ENCODE results near the gene MFSD6. TPM values are rescaled to one million over a fixed set of nuclear protein-coding genes. Genes with fewer than 3 reads are reported as not detected.

Gene MFSD6
- total RNA-seq, 1 donor from 2014 or later = 15.1 TPM

DNA sequence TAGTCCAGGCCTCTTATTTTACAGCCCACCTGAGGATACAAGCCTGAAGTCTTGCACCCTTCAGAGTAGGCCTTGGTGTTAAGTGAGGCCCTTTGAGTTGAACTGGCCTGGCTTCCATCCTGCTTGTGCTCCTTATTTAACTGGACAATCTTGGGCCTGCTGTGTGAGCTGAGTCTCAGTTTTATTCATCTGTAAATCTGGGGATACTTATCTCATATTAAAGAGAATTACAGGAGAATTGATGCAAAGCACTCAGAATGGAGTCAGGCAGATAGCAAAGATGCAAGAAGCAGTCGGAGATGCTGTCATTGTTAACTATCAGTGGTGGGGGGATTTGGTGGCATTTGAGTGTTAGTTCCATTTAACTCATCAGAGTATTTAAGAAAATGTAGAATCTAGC is 36.8 kb downstream of the MFSD6 start:
- no peak for DNase-seq (ENCODE audit: low spot score, unreplicated experiment)
- Mint-ChIP-seq H3K9me3 (ENCODE audit: low read depth) (no peaks in the 10 kb centered on the region), H3K27me3 (no peaks in the 10 kb centered on the region), H3K36me3 (ENCODE audit: insufficient read depth) (no peaks in the 10 kb centered on the region), H3K4me3 (ENCODE audit: low read depth) (no peak overlapping the region), H3K27ac (no peak overlapping the region), H3K4me1 (ENCODE audit: low read depth) (peaks cover 2% of the 10 kb centered on the region)
- TF ChIP-seq, protein P1, sequence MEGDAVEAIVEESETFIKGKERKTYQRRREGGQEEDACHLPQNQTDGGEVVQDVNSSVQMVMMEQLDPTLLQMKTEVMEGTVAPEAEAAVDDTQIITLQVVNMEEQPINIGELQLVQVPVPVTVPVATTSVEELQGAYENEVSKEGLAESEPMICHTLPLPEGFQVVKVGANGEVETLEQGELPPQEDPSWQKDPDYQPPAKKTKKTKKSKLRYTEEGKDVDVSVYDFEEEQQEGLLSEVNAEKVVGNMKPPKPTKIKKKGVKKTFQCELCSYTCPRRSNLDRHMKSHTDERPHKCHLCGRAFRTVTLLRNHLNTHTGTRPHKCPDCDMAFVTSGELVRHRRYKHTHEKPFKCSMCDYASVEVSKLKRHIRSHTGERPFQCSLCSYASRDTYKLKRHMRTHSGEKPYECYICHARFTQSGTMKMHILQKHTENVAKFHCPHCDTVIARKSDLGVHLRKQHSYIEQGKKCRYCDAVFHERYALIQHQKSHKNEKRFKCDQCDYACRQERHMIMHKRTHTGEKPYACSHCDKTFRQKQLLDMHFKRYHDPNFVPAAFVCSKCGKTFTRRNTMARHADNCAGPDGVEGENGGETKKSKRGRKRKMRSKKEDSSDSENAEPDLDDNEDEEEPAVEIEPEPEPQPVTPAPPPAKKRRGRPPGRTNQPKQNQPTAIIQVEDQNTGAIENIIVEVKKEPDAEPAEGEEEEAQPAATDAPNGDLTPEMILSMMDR (IDR thresholded peaks at IDR 0.05; ENCODE audit: unreplicated experiment) = no peak

DNA sequence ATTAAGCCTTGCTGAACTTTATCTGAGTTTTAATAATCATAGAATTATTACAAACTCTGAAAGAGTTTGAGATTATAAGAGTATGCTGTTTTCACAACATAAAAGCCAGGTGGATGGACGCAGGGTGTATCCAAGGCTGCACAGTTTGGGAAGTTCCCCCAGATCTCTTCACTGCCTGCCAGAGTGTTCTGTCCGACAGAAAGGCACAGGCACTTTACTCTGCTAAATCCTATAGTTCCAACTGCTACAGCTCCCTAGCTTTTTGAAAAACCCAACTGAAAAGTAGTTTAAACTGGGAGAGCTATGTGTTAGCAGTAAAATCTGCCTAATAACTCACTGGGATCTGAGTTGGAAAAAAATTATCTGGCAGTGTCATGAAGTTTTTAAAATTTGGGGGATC is 38.0 kb downstream of the MFSD6 start:
- peaks cover 2% of the 10 kb centered on the region for H3K4me1 Mint-ChIP-seq (ENCODE audit: low read depth)
- H3K9me3 Mint-ChIP-seq (ENCODE audit: low read depth) = no peaks in the 10 kb centered on the region
- TF ChIP-seq, protein P1 (IDR thresholded peaks at IDR 0.05; ENCODE audit: unreplicated experiment) = no peak
- H3K27me3 Mint-ChIP-seq = no peaks in the 10 kb centered on the region
- no peaks in the 10 kb centered on the region for H3K36me3 Mint-ChIP-seq (ENCODE audit: insufficient read depth)
- no peak for DNase-seq (ENCODE audit: low spot score, unreplicated experiment)
- no peak overlapping the region for H3K27ac Mint-ChIP-seq
- H3K4me3 Mint-ChIP-seq (ENCODE audit: low read depth) = no peak overlapping the region

DNA sequence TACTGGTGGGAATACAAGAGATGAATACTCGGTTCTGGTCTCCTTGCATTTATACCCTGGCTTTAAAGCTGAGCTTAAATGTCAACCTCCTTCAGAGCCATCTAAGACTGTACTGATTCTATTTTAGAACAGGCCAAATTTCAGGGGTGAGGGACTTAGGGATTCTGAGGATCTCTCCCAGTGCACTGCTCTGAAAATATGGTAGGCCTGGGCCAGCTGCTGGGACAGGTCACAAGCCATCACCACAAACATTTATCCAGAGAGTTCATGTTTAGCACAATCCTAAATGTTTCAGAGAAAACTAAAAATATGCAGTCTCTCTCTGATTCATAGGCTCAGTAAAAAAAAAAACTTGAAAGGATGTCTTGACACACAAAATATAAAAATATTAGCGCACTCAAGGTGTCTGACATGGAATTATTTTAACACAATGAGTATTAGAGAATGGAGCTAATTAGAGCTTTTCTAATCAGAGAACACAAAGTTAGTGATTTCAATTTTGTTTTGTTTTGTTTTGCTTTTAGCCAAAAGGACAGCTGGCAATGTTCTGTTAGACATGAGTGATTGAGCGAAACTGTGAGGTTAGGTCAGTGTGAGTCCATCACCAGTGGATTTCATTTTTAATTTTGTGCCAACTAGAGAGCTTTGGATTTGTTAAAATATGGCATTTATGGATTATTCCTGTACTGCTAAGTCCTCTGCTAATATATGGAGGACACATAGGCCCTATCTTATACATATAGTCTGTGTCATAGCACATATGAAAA is 38.8 kb downstream of the MFSD6 start:
- H3K4me1 Mint-ChIP-seq (ENCODE audit: low read depth) = no peaks in the 10 kb centered on the region
- no peaks in the 10 kb centered on the region for H3K36me3 Mint-ChIP-seq (ENCODE audit: insufficient read depth)
- no peaks in the 10 kb centered on the region for H3K9me3 Mint-ChIP-seq (ENCODE audit: low read depth)
- H3K27ac Mint-ChIP-seq = no peak overlapping the region
- H3K4me3 Mint-ChIP-seq (ENCODE audit: low read depth) = no peak overlapping the region
- DNase-seq (ENCODE audit: low spot score, unreplicated experiment) = no peak
- TF ChIP-seq, protein P1 (IDR thresholded peaks at IDR 0.05; ENCODE audit: unreplicated experiment) = no peak
- no peaks in the 10 kb centered on the region for H3K27me3 Mint-ChIP-seq

DNA sequence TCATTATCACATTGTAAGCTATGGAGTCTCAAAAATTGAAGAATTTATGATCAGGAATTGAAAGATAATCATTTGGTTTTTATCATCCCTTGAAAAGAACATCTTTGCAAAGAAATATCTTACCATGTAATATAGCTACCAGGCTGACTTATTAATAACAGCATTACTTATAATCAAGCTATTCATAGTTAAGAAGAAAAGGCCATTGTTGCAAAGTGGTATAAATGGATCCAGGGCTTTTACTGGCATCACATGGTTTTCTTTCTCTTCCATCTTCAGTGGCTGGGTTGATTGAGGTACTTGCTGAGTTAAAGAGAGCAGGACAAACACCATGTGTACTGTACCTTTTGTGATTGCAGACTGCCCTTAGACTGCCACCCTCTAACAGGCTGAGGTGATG is 39.6 kb downstream of the MFSD6 start:
- Mint-ChIP-seq H3K4me3 (ENCODE audit: low read depth) (no peak overlapping the region), H3K27ac (no peak overlapping the region), H3K27me3 (no peaks in the 10 kb centered on the region), H3K36me3 (ENCODE audit: insufficient read depth) (no peaks in the 10 kb centered on the region), H3K9me3 (ENCODE audit: low read depth) (no peaks in the 10 kb centered on the region), H3K4me1 (ENCODE audit: low read depth) (no peaks in the 10 kb centered on the region)
- TF ChIP-seq, protein P1 (IDR thresholded peaks at IDR 0.05; ENCODE audit: unreplicated experiment) = no peak
- DNase-seq (ENCODE audit: low spot score, unreplicated experiment) = no peak

DNA sequence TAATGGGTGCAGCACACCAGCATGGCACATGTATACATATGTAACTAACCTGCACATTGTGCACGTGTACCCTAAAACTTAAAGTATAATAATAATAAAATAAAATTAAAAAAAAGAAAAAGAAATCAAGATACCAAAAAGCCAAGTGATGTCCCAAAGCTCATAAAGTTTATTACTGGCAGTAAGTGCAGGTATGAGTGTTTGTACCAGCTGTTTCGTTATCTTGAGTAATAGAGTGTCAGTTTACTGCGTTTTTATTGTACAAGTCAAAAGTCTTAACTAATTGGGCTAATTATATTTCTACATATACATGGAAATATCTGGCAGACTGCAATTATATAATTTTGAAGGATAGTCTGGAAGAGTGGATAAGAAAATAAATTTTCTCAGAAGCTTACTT is 41.8 kb downstream of the MFSD6 start:
- no peak overlapping the region for H3K27ac Mint-ChIP-seq

More for the DNA sequence above, 41.8 kb downstream of the MFSD6 start:
- peaks cover 8% of the 10 kb centered on the region for H3K4me1 Mint-ChIP-seq (ENCODE audit: low read depth)
- H3K9me3 Mint-ChIP-seq (ENCODE audit: low read depth) = no peaks in the 10 kb centered on the region
- H3K27me3 Mint-ChIP-seq = no peaks in the 10 kb centered on the region
- no peaks in the 10 kb centered on the region for H3K36me3 Mint-ChIP-seq (ENCODE audit: insufficient read depth)
- no peak for DNase-seq (ENCODE audit: low spot score, unreplicated experiment)
- TF ChIP-seq, protein P1 (IDR thresholded peaks at IDR 0.05; ENCODE audit: unreplicated experiment) = no peak
- no peak overlapping the region for H3K4me3 Mint-ChIP-seq (ENCODE audit: low read depth)

Data from progenitor cell of endocrine pancreas (in vitro differentiated cells).